Activated T-cell treated with anti-CD3 and anti-CD28 coated beads, Interleukin-2, amount 50 U/mL, for 48 hours (primary cell): ENCODE measurements around the gene BRINP1.
A peak's percentile ranks its signal among the peaks of the same experiment; 100 is the strongest.

Experiments used
- DNase-seq, 2 experiments: peaks; one replicate each; pipeline ENCODE4 v3.0.0-alpha.2; 2020

Gene BRINP1, protein sequence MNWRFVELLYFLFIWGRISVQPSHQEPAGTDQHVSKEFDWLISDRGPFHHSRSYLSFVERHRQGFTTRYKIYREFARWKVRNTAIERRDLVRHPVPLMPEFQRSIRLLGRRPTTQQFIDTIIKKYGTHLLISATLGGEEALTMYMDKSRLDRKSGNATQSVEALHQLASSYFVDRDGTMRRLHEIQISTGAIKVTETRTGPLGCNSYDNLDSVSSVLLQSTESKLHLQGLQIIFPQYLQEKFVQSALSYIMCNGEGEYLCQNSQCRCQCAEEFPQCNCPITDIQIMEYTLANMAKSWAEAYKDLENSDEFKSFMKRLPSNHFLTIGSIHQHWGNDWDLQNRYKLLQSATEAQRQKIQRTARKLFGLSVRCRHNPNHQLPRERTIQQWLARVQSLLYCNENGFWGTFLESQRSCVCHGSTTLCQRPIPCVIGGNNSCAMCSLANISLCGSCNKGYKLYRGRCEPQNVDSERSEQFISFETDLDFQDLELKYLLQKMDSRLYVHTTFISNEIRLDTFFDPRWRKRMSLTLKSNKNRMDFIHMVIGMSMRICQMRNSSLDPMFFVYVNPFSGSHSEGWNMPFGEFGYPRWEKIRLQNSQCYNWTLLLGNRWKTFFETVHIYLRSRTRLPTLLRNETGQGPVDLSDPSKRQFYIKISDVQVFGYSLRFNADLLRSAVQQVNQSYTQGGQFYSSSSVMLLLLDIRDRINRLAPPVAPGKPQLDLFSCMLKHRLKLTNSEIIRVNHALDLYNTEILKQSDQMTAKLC

DNA sequence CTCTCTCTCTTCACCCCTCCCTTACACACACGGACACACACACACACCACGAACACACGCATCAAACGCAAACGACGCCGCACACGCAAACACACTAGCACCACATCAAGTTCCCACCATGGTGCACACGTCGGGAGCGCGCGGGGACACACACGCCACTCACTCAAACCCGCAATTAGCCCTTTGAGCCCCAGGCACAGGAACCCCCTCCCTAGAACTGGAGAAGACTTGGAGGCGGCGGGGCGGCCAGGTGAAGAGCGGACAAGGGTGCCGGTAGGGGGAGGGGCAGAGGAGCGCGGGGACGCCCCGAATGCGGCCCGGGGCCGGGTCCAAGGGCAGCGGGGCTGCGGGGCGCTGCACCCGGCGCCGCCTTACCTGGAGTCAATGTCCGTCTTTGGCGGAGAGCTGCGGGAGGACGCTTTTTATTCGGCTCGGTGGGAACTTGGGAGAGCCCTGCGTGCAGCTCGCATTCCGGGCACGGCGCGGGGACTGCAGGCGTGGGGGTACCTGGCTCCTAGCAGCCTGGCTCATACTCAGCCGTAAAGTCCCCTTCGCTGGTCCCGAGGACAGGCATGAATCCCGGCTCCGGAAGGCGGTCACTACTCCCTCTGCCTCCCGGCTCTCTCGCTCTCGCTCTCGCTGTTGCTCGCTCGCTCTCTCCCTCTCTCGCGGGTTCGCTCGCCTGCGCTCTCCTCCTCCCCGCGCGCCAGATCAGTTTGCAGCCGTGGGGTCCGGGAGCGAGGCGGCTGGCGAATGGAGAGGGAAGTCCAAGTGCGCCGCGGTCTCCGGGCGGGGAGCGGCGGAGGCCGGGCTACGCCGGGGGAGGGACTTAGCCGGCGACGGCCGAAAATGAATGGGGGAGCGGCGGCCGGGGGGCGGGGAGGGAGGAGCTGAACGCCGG is at the start of gene BRINP1:
Gene BRINP1 (minus strand): TSS at position 755 of the 901 bp plus-strand sequence. CDS start 56,080 bp downstream, outside the sequence.
- DNase-seq, result no peak

DNA sequence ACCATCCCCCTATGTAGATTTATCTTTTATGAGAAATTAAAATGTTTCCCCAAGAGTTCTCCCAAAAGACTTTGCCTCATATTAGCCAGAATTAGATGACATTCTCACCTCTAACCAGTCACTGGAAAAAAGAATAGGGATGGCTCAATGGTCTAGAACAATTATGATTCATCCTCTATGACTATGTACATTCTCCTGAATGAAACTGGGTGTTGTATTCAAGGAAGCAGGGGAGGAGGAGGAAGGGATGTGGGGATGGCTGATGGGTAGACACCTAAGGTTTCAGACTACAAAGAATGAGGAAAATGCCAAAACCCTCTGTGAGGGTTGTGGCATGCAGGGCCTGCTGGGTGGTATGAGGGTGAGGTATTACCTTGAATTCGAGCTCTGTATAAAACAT is 49.5 kb upstream of the BRINP1 start:
- DNase-seq, result no peak

DNA sequence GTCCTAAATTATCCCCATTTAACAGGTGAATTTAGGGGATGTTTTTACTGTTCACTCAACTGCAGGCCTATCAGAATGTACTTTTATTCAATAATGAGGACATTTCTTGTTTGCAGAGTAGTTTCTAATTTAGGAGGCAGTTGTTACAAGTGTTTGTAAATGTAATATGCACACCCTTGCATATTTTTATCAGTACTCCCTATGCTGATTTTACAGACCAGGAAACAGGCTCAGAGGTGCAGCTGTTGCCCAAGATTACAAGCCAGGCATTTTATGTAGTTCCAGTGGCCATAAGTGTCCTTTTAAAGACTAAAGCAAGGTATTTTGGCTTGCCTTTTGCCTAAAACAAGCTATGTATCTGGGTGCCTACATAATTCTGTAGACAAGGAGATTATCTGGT is 47.6 kb upstream of the BRINP1 start:
- DNase-seq, result no peak

DNA sequence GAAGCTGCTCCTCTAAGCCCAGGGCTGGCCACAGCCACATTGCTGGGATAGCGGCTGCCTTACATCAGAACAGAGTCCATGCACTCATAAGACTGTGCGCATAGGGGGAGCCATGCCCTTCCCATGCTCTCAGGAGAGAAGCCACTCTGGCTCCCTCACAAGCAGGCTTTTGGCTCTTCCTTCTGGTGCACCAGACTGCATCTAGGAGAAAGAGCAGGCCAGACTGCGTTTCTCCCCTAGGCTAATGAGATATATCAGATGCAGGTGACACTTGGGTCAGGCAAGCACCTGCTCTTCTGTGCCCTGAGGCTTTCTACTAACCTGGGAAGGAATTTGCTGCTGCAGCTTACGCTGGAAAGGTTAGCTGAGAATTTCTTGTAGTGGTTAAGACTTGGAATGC is 43.2 kb upstream of the BRINP1 start:
- no peak for DNase-seq

DNA sequence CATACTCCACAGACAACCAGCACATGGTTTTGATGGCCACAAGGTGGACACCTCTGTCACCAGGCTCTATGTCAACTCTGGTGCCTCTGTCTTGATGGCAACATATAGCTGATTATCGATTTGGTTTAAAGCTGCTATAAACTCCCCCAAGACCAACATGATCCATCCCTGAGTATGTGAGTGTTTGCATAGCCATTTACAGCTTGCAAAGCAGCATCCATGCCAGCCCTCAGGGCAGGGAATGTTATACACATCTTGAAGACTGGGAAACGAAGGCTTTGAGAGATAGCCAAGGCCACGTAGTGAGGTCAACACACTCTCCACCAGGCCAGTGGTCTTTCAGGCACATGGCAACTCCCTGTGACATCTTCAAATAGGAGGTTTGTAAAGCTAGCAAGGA is 40.3 kb upstream of the BRINP1 start:
- DNase-seq, result no peak

DNA sequence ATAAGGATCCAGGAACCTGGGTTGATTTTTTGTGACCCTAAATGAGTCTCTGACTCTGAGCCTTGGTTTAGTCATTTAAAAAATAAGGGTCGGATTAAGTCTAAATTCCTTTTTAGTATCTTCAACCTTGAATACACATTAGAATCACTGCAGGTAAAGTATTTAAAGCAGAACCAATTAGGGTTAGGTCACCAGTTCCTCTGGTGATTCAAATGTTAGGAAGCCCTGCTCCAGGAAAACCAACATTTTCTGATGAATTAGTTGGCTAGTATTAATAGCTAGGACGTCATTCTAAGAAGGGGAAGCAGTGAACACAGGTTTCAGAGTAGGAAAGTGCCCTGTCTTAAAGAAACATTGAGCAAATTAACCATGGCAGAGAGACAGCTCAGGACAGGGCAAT is 31.4 kb upstream of the BRINP1 start:
- no peak for DNase-seq

DNA sequence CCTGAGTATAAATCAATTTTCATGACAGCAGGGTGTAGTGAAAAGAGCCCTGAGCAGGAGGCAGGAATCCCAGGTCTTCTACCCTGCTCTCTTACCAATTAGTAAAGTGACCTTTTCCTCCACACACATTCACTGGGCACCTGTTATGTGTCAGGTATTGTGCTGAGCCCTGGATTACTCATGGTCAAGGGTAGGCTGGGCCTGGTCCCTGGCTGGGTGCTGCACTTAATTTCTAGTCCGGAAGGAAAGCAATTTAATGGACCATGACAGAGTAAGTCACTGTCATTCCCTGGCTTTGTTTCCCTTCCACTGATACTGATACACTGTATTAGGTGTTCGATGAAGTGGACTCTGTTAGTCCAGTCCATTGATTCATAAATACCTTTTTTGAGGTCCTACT is 29.1 kb upstream of the BRINP1 start:
- DNase-seq, result no peak

DNA sequence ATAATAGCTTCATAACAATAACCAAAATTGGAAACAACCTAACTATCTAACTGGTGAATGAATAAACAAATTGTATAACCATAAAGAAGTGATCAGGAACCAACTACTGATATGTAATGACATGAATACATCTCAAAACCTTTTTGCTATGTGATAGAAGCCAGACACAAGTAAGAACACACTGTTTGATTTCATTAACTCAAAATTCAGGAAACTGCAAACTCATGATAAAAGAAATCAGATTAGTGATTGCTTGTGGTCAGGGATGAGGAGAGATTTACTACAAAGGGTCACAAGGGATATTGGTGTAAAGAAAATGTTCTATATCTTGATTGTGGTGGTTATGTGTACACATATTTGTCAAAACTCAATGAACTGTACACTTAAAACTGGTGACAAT is 22.6 kb upstream of the BRINP1 start:
- DNase-seq, result no peak

DNA sequence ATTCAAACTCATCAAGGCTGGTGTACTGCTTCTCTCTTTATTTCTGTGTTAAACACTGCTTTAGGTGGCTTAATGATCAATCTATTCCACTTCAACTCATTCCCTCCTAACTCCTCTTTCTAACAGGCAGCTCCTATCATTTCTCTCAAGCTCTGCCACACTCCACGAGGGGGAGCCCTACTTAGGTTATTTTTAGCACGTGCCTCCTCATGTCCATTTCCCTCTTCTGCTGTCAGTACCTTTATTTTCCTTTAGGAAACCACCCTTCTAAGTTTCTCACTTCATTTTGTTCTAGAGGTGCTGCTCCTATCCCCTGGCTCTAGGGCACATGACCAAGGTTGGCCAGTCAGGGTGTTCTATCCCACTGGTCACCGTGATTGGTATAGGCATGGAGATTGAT is 6.7 kb upstream of the BRINP1 start:
- DNase-seq, result no peak

DNA sequence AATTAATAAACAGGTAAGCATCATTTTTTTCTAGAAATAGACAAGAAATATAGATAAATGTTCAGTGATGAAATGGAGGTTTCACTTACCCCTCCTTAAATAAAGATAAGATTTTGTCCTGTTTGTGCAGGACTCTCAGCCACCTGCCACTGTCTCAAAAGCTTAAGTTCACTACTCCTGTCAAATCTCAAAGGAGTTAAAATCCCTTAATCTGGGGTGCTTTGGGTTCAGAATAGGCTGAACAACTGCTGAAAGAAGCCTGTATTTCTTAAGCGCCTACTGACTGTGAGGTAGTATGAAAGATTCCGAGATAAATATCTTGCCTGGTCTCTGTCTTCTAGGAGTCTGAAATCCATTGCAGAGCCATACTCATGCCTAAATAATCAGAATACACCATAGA is 3.7 kb upstream of the BRINP1 start:
- no peak for DNase-seq

DNA sequence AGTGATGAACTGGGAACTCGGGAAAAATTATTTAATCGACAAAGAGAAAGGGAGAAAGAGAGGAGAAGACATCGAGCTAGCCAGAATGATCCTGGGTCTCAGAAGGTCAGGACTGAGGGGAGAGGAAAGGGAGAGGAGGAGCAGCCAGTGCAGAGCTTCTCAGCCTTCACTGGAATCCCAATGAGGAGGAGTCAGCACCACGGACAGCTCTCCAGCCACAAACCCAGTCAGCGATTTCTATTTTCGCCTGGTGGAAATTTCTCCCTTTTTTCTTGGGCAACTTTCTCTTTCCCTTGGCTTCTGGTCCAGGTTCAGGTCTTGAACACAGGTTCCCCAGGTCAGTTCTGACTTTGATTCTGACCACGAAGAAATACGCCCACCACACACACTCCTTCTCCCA is 1.6 kb upstream of the BRINP1 start:
- peak; percentile 18 to 23 for DNase-seq

DNA sequence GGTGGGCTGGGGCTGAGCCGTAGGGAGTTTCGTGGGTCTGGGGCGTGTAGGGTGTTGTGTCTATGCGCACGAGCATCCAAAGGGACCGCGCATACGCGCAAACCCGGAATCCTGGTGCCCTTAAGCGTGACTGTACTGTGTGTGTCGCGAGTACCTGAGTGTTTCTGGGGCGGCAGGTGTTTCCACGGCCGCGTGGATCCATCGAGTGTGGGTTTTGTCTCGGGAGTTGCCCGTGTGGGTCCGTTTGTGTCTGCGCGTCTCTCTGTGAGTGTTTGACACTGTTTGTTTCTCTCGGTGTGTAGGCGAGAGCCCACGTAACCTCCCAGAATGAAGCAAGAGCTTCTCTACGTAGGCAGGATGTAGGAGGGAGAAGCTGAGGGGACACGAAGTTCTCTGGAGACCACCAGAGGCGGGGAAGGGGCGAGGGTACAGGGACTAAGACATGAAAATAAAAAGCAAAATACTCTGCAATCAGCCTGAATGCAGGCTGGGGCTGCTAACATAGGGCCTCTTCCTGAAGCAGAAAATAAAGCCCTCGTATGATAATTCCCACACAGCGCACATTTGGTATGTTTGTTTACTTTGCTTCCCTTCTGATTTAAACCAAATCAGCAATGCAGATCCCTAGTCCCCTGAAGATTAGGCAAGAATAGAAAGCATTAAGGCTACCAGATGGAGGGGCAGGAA is 588 bp upstream of the BRINP1 start:
- DNase-seq, result no peak

DNA sequence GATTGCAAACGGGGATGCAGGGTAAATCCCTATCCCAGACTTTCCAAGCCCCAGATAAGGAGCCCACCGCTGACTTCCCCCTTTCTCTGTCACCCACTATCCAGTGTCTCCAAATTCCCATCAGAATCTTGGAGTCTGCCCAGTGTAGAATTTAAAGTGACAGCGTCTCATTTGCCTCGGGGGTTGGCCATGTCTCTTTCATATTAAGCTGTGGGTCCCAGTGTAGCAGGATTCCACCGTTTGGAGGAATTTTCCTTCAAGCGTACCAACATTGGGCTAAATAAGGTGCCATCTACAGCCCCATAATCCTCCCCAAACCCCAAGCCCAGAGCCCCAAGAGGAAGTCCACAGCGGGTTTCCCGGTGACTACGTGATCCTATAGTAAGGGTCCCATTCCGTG is 1.1 kb downstream of the BRINP1 start:
- DNase-seq, result no peak

DNA sequence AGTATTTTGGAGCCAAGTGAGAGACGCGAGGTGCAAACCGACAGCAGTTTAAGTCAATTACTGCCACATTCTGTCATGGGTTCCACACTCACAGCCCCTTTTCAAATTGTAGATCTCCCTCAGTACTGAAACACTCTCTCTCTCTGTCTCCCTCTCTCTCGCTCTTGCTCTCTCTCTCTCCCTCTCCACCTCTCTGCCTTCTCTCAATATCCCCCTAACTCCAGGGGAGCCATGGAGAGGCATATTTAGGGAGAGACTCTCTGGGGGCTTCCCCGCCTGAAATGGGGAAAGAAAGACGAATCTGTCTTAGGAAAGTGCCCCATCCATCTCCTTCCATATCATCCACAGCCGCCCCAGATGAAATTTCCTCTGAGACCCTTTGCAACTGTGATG is 1.6 kb downstream of the BRINP1 start:
- no peak for DNase-seq

DNA sequence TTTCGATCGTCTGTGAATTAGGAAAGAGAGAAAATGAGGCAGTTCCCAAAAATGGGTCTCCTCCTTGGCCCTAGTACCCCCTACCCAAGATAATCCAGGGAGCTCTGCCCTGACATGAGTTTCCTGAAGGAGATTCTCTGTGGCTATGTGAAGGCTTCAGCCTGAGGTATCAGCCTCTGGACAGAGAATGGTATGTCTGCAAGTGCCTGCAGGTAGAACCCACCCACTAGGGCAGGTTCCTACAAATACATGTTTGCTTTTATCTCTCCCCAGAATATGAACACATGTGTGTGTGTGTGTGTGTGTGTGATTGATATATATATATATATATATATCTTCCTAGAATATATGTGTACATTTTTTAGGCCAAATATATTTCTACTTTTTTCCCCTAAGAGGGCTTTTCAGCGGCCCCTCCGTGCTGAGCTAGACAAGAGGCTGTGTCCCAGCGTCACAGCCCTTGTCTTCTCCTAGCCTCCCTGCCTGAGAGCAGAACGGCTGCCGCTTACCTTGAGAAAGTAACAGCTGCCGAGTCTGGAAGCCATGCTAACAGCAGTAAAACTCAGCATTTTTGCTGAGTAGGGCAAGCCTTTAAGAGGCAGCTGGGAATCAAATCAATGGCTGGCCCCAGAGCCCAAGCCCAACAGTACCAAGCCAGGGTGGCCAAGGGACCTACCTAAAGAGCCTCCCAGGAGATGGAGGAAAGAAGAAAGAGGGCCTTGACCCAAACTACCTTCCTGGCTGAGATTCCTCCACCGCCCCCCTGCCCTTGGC is 2.1 kb downstream of the BRINP1 start:
- DNase-seq, result no peak

DNA sequence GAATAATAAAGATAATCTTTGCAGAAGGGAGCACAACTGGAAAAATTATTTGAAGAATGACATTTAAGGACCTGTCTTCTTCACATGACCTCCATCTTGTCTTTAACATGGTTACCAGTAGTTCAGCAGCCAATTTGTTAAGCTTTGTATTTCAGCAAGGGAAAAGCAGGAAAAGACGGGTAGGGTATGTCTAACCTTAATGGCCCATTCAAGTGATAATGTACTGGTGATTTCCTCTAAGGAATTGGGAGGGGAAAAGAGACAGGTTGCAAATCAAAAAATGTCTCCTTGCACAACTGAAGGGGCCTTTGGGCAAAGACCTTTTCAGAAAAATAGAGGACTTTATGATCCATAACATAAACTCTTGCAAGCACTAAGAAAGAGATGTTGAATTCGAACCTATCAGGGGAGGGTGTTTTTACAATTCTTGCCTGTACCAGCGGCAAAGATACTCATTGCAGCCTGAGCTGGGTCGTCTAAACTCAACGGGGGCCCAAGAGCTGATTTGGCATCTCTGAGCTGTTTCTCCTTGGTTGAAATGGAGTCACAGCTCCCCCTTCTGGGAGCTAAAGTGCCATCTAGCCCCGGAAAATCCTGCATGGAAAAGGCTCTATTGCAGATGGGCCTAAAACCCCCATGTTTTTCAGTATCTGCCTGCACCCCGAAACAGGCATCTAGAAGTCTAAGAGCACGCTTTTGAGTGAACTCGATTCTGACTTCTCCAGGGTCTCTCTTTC is 3.8 kb downstream of the BRINP1 start:
- DNase-seq, result no peak

DNA sequence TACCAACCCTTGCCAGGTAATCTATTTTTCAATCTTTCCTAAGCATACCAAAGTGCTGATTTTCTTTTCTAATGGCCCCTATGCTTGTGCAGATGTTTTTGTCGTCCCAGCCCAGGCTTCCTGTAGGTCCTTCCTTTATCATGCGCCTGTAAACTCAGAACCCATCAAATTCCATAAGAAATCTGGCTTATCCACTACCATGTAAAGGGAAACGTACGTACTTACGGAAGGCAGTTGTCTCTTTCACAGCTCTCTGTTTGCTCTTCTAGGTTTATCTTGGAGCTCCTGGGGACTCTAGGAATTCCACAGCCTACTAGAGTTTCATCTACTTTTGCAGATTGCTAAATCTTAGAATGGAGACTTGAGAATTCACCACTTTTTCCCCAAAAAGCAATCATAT is 9.0 kb downstream of the BRINP1 start:
- DNase-seq, result no peak

DNA sequence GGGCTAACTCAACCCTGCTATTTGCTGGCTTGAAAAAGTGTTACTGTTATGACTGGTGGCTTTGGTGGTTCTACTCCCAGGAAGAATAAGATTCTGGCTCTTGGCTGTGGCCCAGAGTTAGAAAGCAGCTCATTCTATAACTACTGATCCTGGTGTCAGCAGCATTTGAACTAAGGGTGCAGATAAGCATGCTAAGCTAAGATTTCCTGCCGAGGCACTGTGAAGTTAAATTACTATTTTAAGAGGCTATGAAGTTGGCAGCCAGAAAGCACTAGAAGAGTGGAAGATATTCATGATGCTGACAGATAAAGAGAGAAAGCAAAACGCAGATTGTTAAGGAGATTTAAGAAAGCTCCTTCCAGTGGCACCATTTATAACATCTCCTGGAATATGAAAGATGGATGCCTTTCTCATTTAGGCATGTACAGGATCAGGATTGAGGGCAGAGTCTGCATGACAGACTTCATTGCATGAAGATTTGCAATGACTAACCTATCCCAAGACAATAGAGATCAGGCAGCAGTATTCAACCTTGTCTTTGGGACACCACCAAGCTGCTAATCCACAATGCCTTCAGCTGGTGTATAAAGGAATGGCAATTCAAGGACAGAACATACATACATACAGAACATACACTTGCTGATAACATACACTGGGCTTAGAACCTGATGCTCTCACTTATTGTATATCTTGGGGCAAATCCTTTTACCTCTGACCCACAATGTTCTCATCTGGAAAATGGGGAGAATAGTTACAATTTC is 11.7 kb downstream of the BRINP1 start:
- DNase-seq, result no peak

DNA sequence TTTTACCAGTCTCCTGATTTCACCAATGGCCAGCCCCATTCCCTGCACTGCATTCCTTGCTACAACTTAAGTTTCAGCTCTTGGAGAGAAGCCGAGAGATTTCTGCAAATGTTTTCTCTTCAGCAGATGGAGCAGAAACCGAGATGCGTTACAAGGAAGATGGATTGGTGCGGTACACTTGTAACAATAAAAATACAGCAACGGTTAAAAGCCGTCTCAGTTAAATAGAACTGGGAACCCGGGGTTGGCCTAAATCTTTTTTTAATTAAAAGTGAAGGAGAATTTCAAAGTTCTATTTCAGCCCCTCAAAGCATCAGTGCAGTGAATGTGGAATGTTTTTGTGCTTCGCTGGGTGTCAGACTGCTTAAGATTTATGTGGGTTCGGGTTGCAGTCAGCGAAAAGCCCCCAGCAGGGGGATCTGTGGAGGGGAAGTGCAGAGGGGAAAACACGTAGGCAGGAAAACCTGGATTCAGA is 19.8 kb downstream of the BRINP1 start:
- no peak for DNase-seq
